Adrenal gland (tissue), 5 donors: ENCODE results near the gene CCDC83.

Experiments used
- POLR2A ChIP-seq, 2 donors: fragments of 450-650 bp; IDR thresholded peaks; one replicate each; pipeline ENCODE4 v1.6.1; 2017; ENCODE audit warnings: antibody characterized with exemption in 2 of 2, mild to moderate bottlenecking in 2 of 2, moderate library complexity in 1 of 2
- TF ChIP-seq, protein P1 (sequence below), 6 experiments: fragments of 450-650 bp in 4 of 6; fragments of 200-600 bp in 2 of 6; sonication (generic) in 1 of 6; IDR thresholded peaks; 1 replicate in 5 of 6; 2 replicates in 1 of 6; pipeline versions ENCODE4 v1.5.1 to v1.8.0; 2016 to 2021; ENCODE audit warnings: antibody characterized with exemption in 6 of 6, mild to moderate bottlenecking in 2 of 6, moderate library complexity in 1 of 6
- donor health status: DM: no; HTN: no; CAD: no.

DNA sequence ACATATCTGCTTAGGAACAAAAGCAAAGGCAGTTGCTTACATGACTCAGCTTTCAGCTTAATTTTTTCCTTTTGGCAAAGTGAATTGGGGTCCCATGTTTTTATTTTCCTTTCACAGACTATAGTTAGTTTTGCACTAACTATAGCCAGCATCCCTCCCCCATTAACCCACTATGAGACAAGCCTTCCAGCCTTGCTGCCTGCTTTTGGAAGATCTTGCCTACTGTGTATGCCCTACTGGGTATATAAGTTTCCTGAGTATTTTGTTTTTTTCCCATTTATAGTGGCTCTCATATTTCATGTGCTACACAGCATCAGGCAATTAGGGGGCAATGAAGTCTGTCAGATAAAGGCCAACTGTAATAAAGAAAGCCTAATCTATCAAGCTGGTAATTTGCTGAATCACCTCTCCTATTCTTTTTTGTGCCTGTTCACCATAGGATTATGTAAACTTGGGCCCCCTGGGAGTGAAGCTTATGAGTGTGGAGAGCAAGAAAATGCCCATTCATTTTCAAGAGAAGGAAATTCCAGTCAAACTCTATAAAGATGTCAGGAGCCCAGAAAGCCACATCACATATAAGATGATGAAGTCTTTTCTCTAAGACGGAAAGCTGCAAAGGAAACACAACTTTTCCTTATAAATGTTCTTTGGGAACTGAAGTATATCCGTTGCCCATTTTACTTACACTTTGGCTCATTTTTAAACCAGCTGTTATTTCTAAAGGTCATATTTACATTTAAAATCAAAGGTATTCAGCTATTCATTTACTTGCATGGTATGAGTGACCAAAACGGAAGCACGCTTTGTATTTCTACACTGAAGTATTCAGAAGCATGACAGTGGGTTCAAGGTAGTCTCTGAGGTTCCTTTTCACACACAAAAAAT, 64.0 kb downstream of the CCDC83 start:
- TF ChIP-seq POLR2A (IDR thresholded peaks at IDR 0.05), result no peak
- TF ChIP-seq, protein P1, sequence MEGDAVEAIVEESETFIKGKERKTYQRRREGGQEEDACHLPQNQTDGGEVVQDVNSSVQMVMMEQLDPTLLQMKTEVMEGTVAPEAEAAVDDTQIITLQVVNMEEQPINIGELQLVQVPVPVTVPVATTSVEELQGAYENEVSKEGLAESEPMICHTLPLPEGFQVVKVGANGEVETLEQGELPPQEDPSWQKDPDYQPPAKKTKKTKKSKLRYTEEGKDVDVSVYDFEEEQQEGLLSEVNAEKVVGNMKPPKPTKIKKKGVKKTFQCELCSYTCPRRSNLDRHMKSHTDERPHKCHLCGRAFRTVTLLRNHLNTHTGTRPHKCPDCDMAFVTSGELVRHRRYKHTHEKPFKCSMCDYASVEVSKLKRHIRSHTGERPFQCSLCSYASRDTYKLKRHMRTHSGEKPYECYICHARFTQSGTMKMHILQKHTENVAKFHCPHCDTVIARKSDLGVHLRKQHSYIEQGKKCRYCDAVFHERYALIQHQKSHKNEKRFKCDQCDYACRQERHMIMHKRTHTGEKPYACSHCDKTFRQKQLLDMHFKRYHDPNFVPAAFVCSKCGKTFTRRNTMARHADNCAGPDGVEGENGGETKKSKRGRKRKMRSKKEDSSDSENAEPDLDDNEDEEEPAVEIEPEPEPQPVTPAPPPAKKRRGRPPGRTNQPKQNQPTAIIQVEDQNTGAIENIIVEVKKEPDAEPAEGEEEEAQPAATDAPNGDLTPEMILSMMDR (IDR thresholded peaks at IDR 0.05), result no peak
